GM18508 (cell line): Measurements from ENCODE around the gene NUBP2.
A peak's percentile ranks its signal among the peaks of the same experiment; 100 is the strongest.

ENCODE experiments used
- ATAC-seq: cut with Tn5 transposase; IDR thresholded peaks from one replicate; pipeline ENCODE4 v1.9.1; 2021; ENCODE audit warnings: moderate number of reproducible peaks; ENCODE audit not compliant: insufficient read depth, unreplicated experiment

NUBP2 gene

DNA sequence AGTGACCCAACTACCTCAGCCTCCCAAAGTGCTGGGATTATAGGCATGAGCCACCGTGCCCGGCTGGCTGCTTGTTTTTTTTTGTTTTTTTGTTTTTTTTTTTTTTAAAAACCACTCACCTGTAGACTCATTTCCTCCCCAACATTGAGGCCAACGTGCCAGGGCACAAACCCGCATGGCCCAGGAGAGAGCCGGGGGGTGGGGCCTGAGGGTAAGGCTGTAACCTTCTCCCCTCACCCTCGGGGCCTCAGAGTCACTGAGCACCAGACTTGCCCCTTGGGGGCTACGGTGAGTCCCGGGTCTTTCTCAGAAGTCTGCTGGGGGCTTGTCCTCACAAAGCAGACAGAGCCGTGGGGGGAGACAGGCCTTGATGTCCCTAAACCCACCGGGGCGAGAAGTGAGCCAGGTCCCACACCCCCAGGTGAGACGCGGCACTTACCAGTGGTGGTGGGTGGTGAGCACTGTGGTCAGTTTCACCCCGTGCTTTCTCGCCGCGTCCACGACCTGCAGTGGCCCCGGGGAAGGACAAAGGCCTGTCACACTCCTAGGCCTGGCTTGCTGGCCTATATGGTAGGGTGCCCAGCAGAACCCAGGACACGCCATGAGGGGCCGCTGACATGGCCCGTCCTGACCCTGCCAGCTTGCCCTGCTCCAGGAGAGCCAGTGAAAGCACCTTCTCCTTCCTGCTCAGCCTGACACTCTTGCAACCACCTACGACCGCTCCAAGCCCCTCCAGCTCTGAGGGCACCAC is 39.3 kb downstream of the NUBP2 start:
- no peak for ATAC-seq

DNA sequence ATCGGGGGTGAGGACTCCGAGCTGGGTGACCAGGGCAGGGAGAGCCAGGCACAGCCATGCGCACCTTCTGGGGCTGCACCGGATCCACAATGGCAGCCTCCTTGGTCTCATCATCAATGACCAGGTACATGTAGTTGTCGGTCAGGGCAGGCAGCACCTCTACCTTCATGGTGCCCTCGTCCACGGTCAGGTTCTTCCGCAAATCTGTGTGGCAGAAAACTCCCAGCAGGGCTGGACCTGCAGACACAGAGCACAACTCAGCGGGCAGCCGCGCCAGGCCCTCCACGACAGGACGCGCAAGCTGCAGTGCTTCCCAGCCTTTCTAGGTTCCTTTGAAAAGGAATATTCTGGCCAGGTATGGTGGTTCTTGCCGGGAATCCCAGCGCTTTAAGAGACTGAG is 40.0 kb downstream of the NUBP2 start:
- no peak for ATAC-seq

DNA sequence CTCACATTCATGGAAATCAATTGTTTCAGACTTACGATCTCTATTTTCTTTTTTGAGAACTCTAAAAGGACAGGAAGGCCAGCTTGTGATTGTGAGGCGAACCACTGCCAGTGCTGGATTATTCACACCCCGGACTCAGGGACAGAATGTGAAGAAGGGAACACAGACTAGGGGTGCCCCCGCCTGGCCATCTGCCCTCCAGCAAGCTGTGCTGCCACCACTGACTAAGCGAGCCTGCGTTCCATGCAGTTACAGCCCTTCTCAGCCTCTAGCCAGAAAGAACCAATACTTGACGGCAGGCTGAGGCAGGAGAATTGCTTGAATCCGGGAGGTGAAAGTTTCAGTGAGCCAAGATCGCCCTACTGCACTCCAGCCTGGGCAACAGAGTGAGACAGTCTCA is 41.1 kb downstream of the NUBP2 start:
- no peak for ATAC-seq

DNA sequence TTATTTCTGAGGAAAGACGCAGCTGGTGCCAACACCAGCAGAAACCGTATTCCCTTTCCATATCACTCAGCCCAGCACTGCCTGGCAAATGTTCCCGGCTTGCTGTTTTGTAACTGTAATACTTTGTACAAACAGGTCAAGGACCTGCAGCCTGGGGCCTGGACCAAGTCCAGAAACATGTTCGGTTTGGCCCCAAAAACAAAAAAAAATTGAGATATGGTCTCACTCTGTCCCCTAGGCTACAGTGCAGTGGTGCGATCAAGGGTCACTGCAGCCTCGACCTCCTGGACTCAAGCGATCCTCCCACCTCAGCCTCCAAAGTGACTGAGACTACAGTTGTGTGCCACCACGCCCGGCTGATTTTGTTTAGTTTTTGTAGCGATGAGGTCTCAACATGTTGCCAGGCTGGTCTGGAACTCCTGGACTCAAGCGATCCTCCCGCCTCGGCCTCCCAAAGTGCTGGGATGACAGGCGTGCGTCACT is 42.7 kb downstream of the NUBP2 start:
- no peak for ATAC-seq

DNA sequence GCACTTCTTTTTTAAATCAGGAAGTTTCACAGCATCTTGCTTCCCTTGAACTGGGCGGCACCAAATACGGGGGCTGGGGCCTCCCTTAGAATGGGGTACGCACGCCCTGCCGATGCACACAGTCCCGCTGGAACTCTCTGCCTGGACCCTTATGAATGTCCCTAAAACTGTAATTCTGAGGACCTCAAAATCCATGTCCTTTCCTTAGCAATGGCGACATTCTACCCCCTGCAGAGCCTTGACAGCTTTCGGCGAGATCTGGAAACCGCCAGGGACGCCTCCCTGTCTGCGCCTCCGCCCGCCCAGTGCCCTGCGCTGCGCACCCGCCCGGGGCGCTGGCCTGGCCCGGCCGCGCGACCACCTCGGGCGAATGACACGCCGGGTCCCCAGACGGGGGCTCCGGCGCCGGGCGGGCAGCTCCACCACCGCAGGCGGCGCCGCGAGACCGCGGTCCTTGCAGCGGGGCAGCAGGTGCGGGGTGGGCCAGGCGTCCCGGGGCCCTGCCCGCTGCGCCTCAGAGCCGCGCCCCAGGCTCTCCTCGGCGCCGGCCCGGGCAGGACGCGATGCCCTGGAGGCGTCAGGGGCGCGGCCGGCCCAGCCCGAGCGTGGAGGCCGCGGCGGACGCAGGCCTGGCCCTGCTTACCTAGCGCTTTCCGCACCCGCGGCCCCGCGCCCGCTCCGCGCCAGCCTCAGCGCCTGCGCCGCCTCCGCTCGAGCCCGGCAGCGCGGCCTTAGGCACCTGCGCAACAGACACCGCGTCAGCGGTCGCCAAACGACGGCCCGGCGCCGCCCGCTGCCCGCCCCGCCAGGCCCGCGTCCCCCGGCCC is 43.3 kb downstream of the NUBP2 start:
- no peak for ATAC-seq

DNA sequence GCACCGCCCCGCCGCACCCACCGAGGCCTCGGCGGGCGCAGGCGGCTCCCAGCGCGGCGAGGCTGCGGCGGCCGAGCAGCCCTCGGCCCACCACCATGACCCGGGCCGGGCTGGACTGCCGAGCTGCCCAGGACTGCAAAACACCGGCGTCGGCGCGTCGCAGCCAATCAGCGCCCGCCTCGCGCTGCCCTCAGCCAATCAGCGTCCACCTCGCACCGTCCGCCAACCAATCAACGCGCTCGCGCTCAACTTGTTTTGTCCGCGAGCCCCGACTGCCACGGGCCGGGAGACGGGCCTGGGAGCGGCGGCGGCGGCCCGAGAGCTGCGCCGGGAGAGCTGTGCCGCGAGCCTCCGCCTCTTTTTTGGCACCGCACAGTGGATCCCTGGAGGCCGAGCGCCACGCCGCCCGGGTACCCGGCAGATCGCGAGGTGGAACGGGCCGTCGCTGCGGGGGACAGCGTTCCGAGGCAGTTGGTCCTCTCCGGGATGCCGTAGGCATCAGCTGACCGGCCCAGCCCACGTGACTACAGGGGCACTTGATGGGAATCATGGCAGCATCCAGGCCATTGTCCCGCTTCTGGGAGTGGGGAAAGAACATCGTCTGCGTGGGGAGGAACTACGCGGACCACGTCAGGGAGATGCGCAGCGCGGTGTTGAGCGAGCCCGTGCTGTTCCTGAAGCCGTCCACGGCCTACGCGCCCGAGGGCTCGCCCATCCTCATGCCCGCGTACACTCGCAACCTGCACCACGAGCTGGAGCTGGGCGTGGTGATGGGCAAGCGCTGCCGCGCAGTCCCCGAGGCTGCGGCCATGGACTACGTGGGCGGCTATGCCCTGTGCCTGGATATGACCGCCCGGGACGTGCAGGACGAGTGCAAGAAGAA is 44.2 kb downstream of the NUBP2 start, which contains the start of the genes FAHD1 and HAGH:
TSS of gene FAHD1 (plus strand) at position 516 of the 883 bp plus-strand sequence. CDS start at position 549, 33 bp downstream.
TSS of gene HAGH (minus strand) at position 135 of the 883 bp plus-strand sequence. CDS start at position 97, 38 bp downstream.
- ATAC-seq = peak; percentile 59

DNA sequence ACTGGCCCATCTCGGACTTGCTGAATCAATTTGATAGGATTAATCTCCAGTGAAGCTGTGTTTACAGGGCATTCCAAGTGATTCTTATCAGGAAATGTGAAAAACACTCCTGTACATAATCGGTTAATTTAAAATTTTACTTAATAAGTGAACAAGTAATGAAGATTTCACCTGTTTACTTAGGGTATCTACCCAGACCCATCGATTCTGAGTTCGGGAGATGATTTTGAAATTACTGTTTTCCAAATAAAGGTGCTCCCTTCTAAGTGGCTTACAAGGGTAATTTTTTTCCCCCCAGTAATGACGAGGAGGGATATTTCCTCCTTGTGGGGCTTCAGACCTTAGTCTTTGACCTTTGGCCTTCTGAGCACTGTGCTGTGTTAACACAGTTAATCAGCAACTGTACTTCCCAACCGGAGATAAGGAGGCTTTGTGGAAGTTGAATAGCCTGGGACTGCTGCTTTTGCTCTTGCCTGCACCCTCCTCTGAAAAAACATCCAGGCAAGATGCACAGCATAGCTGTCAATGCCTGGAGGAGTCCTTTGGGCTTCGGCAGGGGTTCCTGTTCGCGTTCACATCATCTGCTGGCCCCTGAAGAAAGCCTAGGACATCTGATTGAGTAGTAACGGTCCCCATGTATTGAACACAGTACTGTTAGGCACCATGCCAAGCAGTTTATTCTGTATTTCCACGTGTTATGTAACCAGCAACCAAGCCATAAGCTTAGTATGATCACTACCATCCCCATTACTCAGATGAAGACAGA is 46.1 kb downstream of the NUBP2 start:
- ATAC-seq = no peak

DNA sequence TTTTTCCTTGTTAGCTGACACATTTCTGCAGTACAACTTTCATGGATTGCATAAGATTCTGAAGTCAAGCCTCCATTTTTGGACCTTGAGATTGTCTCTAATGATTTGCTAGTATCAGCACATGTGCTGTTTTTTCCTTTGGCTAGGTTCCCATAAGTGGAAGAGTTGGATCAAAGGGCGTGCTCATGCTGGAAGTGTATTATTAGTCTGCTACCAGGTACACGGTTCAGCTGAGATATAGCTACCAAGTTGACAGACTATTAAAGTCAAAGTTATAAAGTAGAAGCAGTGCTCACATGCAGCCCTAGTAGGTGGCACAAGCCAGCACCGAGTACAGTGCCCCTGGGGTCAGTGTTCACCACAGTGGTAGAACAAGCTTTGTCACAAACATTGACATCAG is 47.5 kb downstream of the NUBP2 start:
- no peak for ATAC-seq

DNA sequence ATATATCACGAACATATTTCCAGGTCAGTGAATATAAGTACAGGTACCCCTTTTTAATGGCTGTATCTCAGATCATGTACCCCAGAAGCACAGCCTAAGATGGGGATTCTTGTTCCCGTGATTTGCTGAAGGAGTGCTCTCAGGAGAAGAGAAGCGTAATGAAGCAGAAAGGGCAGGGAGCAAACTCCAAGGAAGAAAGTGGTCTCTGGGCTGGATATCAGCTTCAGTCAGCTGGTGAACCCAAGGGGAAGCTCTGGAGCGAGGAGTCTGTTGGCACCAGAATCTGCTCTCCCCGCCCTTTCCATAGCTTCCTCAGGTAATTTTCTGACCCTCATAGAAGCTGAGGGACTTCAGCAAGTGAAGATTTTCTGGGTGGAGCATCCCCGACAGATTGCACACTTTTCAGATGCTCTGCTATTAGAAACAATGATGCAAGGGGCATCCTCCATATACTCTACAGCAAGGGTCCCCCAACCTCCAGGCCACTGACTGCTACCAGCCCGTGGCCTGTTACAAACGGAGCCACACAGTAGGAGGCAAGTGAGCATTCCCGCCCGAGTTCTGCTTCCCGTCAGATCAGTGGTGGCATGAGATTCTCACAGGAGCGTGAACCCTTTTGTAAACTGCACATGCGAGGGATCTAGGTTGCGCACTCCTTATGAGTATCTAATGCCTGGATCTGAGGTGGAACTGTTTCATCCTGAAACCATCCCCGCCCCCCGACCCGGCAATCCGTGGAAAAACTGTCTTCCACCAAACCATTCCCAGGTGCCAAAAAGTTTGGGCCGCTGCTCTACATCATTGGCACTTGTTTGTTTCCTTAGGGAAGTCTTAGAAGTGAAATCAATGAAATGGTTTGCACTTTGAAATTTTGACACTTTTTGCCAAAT is 48.7 kb downstream of the NUBP2 start:
- no peak for ATAC-seq

DNA sequence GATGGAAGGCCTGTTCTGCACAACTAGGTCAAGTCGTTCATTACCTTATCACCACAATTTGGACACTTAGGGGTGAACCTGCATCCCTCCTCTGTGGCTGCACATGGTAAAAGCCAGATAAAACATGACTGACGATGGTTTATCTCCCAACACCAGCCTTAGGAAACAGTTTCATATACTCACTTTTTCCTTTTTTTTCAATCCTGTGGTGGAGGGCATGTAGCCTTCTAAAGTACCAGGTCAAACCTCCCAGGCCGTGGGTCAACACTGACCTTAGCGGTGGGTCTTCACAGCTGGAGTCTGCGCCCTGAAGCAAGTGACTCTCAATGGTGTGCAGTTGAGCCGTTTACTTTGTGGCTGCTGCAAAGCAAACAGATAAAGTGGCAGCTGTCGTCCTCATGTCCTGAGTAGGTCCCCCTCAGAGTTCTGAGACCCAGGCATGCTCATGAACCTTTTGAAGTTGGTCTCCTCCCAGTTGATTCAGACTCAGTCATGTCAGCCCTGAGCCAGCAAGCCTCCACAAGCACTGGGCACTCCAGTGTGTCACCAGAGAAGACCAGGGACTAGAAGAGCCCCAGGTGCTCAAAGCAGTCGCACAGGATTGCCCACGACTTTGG is 50.2 kb downstream of the NUBP2 start:
- ATAC-seq = no peak

DNA sequence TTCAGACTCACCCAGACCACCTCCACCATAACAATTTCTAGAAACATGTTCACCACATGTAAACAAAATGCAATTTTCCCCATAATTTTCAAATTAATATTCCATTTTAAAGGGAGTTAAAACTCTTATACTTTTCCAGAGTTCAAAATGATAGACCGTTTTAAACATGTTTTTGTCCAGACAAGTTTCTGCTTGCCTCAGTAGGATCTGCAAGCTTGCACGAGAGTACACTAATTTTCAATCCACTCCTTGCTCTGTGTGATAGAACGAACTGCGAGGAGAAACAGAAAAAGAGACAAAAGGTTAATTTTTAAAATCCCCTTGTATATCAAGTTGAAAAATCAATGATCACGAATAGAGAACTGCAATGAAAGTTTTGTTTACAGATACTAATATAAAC is 51.3 kb downstream of the NUBP2 start:
- no peak for ATAC-seq
